Left forelimb (tissue), 1 donor: ENCODE data around the gene KNSTRN.

Source experiments
- DNase-seq: peaks from one replicate; pipeline ENCODE4 v3.0.0-alpha.2; 2018; ENCODE audit warnings: low spot score

KNSTRN gene

DNA sequence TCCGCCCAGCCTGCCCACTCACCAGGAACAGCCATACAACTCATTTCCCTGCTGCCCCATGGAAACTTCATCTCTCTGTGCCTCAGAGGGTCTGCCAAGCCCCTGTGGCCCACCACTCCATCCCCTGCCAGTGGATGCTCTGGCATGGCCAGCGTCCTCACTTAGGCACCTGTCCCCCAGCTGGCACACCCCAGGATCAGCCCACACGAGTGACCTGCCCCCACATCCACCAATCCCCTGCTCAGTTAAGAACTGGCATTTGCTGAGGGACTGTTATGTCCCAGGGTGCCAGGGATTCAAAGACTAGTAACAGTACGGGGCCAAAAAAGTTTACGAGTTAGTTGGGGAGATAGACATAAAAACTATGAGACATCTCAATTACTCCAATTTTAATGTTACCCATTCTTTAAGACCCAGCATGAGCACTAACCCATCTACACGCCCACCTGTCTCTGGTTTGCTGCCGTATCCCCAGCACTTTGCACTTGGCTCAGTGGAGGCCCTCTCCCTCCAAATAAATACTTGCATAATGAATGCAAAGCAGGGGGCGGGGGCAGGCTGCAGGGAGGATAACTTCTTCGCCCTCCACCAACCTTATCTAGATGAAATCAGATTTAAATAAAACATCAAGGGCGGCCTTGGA lies 46.7 kb downstream of the KNSTRN start:
- no peak for DNase-seq

DNA sequence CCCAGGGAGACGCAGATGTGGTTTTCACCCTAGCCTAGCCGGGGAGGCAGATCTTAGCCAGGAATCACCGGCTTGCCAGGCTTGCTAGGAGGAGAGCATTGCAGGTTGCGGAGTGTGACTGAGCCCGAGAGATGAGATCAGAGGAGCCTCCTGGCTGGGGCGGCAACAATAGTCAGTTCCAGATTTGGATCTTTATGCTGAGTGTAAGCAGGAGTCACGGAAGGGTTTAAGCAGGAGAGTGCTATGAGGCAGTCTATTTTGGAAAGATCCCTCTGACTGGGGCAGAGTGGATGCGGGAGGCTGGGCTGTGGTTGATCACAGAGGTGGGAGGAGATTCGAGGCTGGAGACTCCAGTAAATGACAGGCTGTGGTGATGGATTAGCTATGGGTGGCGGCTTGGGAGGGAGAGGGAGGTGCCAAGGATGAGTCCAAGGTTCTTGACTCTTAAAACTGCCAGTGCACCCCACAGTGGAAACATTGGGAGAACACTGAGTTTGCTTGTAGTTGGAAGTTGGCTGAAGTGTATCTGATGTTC lies 47.8 kb downstream of the KNSTRN start:
- DNase-seq, result no peak

GRCh38 chr15:40435023-40435709 lies 52.6 kb downstream of the KNSTRN start:
- no peak for DNase-seq

DNA sequence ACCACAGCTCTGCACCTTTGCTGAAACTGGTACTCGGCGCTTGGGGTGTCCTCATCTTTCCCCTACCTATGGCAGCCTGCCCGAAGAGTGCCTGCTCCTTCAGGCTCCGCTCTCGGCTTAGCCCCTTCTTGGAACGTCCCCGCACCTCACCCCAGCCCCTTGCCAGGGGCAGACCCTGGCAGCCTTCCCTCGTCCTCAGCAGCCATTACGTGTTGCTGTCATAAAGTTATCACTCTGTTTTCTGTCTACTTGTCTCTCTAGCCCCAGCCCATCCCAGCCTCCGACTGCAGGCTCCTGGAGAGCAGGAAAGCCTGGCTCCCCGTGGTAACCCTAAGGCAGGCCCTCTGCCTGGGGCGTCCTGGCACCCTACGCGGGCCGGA lies 53.2 kb downstream of the KNSTRN start:
- no peak for DNase-seq

DNA sequence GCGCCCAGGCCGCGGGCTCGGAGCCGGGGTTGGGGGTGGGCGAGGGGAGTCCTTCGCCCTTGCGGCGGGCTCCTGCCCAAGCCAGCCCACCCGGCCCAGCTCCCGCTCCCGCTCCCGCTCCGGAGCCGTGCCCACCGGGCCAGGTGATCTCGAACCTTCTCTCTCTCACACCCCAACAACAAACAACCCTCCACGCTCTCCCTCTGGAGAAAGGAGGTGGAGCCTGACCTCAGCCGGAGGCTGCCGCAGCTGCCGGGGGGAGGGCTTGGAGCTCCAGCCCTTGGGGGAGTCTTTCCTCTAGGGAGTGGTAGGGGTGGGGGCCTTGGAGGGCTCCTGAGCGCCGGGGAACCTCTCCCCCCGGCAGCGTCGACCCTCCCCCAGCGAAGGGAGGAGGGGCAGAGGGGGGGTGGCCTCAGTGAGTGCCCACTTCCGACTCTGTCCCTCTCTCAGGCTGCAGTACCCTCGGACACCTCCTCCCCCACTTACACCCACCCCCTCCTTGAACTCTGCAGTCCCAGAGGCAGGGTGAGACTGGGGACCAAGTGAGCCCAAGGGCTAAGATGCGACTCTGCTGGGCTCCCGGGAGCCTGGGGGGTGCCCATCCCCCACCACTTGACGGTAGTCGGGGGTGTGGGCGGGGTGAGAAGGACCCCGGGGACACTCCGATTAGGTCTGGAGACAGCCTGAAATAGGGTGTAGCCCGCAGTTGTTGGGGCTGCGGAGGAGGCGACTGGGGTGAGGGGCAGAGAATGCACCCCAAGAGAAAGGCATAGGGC lies 53.8 kb downstream of the KNSTRN start:
- DNase-seq, result no peak

DNA sequence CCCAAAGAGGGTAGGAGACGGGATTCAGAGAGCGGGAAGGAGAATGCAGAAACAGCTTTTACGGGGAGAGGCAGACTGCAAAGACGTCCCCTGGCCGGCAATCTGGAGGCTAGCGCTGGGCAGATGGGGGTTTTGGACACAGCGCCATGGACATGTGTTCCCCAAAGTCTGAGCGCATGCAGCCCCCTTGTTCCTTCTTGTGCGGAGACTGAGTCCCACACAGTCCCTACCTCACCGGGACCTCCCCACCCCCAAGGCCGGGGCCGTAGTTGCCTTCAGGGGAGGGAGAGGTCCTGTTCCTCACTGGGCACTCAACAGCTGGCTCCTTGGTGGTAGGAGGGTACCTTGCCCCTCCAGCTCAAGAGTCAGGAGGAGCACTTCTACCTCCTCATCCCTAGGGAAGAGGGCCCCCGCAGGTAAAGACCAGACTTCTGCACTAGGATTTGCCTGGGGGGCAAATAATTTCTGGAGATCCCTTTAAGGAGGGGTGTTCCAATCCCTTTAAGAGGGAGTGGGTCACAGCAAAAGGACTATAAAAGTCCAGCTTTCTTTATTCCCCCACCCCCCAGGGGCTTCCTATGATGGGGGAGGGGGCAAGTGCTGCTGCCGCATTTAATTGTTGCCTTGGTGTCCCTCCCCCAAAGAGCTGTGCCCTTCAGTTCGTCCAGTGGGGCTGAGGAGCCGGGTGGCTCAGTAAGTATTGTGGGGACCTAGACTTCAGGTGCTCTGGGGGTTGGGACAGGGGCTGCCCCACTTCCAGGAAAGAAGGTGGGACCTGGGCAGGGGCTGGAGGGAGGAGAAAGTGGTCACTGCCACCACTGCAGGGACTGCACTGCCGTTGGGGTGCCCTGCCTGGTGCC lies 54.6 kb downstream of the KNSTRN start:
- no peak for DNase-seq

DNA sequence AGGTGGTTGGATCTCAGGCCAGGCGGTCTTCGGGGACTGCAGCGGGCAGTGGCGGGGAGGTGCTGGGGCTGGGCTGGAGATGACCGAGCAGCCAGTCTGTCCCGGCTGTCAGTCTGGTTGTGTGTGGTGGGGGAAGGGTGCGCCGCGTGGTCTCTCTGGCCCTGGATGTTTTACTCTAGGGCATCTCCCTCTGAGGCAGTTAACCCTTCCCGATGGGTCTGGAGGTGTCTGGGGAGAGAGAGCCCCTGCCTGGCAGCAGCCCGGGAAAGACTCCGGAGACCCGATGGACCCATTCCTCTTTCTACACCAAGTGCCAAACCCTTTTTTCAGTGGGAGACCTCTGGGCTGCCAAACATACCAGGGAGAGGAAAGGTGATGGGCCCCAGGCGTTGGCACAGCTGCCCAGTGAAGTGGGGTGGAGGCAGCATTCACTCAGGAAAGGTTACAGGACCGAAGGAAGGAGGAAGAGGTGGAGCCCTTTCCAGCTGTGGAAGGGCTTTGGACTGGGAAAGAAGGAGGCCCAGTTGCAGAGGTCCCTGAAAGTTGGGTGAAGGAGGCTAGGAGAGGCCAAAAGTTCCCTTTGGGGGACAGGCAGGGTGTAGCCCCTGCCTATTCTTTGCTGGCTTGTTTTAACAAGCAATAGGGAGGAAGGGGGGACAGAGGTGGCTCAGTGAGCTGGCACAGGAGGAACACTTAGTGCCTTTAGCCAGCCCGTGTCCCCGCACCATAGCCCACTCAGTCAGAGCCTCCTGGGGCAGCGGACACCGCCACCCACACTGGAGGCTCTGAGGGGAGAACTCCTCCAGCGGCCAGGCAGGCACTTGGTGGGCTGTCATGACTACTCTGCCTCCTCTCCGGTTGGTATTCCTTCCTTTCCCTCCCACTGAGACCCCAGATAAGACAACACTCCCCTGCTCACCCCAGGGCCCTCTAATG lies 55.5 kb downstream of the KNSTRN start:
- no peak for DNase-seq

DNA sequence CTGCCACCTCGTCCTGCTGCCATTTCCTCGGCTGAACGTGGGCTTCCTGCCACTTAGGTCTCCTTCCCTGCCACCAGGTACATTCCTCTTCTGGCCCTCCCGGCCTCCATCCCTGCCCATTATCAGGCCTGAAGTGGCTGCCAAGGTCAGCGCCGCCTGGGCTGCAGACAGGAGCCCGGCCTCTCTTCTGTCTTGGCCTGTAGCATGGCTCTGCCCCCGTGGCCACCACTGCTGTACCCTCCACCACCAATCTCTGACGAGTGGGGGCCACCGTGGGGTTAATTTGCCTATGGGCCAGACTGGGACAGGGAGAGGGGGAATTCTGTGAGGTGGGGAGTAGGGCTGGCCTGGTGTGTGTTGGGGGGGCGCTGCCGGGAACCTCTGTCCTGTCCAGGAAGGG lies 56.2 kb downstream of the KNSTRN start:
- DNase-seq, result no peak

DNA sequence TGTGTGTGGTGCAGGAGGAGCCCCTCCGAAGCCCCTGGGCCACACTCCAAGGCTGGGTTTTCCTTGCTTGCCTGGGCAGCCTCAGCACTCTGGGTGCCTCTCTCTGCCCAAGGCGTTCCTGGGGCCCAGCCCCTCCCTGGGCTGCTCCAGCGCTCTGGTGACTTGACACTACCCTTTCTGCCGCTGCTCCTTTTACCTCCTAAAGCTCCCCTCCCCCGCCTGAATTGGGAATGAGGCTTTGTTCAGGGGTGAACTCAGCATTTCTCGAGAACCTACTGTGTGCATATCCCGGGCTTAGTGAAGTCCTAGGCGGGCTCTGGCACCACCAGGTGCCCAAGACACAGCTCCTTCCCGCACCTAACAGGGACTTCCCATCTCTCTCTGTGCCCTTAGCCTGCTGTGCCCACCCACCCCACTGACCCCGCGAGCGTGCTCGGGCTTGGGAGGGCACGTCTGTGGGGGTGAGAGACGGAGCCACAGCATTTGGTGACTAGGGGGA lies 57.0 kb downstream of the KNSTRN start:
- no peak for DNase-seq

- no peak for DNase-seq
These were observed 57.6 kb downstream of the KNSTRN start for GRCh38 chr15:40439960-40440742.

DNA sequence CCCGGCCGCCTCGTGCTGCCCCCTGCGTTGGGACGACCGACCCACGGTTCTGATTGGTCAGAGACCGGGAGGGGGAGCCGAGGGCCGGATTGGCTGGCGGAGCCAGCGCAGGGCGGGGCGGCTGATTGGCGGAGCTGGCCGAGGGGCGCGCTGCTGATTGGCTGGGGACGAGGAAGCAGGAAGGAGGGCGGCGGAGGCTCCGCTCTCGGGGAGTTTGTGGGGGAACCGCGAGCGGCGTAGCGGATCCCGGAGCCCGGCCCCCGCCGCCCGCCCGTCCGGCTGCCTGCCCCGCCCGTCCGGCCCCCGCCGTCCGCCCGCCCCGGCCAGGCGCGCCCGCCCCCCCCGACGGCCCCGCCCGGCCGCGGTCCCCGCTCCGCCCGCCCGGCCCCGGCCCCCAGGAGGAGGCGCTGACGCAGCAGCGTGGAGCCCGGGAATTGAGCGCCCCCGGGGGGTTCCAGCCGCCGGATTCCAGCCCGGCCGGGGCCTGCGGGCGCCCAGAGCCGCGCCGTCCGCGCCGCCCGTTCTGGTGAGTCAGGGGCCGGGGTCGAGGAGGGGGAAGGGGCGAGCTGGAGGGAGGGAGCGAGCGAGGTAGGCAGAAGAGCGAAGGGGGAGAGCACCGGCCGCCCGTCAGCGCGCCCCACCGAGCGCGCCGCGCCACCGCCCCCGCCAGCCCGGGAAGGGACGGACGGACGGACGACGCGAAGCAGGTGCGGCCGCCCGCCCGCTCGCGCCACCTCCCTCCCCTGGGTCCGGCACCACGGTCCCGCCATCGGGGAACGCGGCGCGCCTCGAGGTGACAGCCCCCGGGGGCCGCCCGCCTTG lies 58.4 kb downstream of the KNSTRN start, which contains the start of gene BAHD1:
Gene BAHD1, plus strand, starts transcription at position 211 of the 822 bp plus-strand sequence. CDS start 17,512 bp downstream, outside the sequence.
- peak; percentile 98 for DNase-seq

DNA sequence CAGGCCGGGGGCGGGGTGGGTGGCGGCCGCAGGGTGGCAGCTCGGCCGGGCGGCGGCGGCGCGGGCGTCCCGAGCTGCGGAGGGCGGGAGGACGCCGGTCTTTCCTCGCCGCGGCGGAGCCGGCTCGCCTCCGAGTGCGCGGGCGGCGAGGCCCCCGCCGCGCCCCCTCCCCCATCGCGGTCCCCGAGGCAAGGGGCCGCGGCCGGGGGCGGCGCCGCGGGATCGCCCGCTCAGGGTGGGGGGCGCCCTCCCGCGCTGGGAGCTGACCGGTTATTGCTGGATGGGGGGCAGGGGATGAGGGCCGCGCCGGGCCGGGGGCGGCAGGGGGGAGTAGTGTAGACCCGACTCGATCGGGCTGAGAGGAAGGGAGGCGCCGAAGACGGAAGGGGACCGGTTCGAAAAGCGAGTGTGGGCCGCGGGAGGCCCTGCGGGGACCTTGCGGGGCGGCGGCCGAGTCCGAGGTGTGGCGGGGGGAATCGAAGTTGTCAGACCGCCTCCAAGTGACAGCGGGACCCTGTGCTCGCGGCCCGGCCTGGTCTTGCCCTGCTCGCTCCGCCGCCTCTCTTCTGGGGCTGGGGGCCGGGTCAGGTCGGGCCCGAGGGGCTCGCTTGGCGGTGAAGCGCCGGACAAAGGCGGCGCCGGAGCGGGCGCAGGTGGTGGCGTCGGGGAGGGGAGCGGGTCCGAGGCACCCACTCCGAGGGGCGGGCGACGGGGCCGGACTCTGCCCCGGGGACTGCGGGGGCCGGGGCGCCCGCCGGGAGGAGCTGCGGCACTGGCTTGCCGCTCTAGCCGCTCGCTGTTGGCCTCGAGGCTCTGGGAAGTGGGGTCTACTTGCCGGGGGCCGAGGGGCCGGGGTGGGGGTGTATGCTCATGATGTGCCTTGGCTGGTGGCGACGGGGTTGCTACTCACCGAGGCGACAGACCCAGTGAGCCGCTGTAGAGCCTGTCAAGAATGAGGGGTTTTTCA lies 59.3 kb downstream of the KNSTRN start:
- no peak for DNase-seq

DNA sequence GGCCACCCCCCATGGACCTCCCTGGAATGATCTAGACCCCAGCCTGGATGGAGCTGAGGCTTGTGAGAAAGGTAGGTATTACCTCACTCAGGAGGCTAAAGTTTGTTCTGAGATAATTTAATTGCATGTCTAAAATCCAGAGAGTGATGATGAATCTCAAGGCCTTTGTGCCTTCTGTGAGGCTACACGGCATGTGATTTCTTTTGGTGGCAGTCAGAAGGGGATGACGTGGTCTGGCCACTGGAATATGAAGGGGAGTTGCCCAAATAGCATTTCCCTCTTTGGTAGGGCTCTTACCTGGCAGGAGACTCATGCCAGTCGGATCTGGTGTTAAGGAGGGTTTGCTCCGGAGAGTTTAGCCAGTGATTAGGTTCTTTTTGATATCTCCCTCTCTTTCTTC lies 60.7 kb downstream of the KNSTRN start:
- no peak for DNase-seq

GRCh38 chr15:40443846-40444245 lies 61.3 kb downstream of the KNSTRN start:
- DNase-seq, result no peak
